HG02798 (cell line): ENCODE measurements around the gene PCDH9.
"Not testable (repeated sequence)": the region's sequence is repeated elsewhere in the genome, so short reads cannot be mapped to it uniquely, and the experiment has no call there.

ENCODE experiments used
- ATAC-seq: cut with Tn5 transposase; IDR thresholded peaks from one replicate; pipeline ENCODE4 v1.9.1; 2021; ENCODE audit warnings: mild to moderate bottlenecking; ENCODE audit not compliant: unreplicated experiment, poor library complexity

PCDH9 gene

GRCh38 chr13:66927562-66927961 is 302.6 kb downstream of the PCDH9 start:
- ATAC-seq: no peak

GRCh38 chr13:66926851-66927524 is 303.1 kb downstream of the PCDH9 start:
- no peak for ATAC-seq

GRCh38 chr13:66926200-66926850 is 303.8 kb downstream of the PCDH9 start:
- ATAC-seq: no peak

GRCh38 chr13:66922444-66922843 is 307.7 kb downstream of the PCDH9 start:
- ATAC-seq: no peak

- no peak for ATAC-seq
Observed at GRCh38 chr13:66921437-66921836, 308.7 kb downstream of the PCDH9 start.

- ATAC-seq: no peak
Observed at GRCh38 chr13:66915596-66916185, 314.4 kb downstream of the PCDH9 start.

GRCh38 chr13:66914155-66914554 is 316.0 kb downstream of the PCDH9 start:
- ATAC-seq: no peak

- ATAC-seq: no peak
Observed at GRCh38 chr13:66911411-66911939, 318.7 kb downstream of the PCDH9 start.

- no peak for ATAC-seq
Observed at GRCh38 chr13:66899955-66900354, 330.2 kb downstream of the PCDH9 start.

GRCh38 chr13:66896933-66897332 is 333.2 kb downstream of the PCDH9 start:
- no peak for ATAC-seq

- ATAC-seq: no peak
Observed at GRCh38 chr13:66895780-66896179, 334.4 kb downstream of the PCDH9 start.

GRCh38 chr13:66895320-66895719 is 334.8 kb downstream of the PCDH9 start:
- ATAC-seq: no peak

GRCh38 chr13:66888698-66889097 is 341.4 kb downstream of the PCDH9 start:
- no peak for ATAC-seq

GRCh38 chr13:66887088-66887487 is 343.0 kb downstream of the PCDH9 start:
- peak; percentile 55 for ATAC-seq

- ATAC-seq: no peak
Observed at GRCh38 chr13:66886264-66886663, 343.9 kb downstream of the PCDH9 start.

- ATAC-seq: not testable (repeated sequence)
Observed at GRCh38 chr13:66881170-66881569, 349.0 kb downstream of the PCDH9 start.

- no peak for ATAC-seq
Observed at GRCh38 chr13:66879988-66880387, 350.1 kb downstream of the PCDH9 start.

GRCh38 chr13:66875264-66875663 is 354.9 kb downstream of the PCDH9 start:
- ATAC-seq: no peak

- ATAC-seq: no peak
Observed at GRCh38 chr13:66864627-66865026, 365.5 kb downstream of the PCDH9 start.

- no peak for ATAC-seq
Observed at GRCh38 chr13:66860878-66861417, 369.2 kb downstream of the PCDH9 start.
